ENCODE data around the gene ADAM20.
"Not testable (repeated sequence)": the region's sequence is repeated elsewhere in the genome, so short reads cannot be mapped to it uniquely, and the experiment has no call there.

Gene ADAM20

DNA sequence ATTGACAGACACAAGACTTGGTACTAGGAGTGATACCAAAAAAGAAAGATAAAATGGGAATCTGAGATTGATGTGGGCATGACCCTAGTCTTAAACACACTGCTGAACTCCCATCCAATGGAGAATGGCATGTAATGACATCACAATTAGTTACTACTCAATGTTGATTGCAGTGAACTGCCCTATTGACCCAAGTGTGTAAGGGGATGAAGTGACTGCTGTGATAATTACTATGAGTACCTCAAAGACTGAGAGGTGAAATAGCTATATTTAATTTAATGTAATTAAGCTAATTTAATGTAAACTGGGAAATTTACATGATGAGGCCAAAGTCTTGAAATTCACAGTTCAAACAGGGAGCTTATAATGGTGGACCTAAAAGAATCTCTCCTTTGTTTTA lies at the start of gene ADAM20:
ADAM20 (minus strand) TSS at position 101 of the 400 bp plus-strand sequence. CDS start 10,247 bp downstream, outside the sequence.
- DNase-seq = no peak

DNA sequence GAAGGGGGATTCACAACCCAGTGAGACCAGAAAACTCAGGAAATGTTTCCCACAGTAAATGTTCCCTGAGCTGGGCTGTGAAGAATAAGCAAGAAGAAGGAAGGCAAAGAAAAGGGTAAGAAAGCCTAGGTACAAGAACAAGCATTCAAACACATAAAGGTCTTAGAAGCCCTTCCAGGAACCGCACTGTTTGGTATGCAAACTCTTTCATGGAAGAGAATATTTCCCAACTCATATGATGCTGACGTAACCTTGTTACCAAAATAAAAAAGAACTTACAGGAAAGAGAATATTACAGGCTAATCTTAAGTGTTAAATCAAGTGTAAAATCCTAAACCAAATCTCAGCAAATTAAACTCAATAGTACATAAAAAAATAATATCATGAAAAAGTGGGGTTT lies 42.1 kb upstream of the ADAM20 start:
- peak; percentile 10 for DNase-seq

DNA sequence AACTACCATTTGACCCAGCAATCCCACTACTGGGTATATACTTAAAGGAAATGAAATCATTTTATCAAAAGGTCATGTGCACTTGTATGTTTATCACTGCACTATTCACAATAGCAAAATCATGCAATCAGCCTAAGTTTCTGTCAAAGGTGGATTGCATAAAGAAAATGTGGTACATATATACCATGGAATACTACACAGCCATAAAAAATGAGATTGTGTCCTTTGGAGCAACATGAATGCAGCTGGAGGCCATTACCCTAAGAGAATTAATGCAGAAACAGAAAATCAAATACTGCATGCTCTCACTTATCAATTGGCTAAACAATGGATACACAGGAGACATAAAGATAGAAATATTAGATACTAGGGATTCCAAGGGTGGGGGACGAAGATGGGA lies 38.2 kb upstream of the ADAM20 start:
- no peak for DNase-seq

DNA sequence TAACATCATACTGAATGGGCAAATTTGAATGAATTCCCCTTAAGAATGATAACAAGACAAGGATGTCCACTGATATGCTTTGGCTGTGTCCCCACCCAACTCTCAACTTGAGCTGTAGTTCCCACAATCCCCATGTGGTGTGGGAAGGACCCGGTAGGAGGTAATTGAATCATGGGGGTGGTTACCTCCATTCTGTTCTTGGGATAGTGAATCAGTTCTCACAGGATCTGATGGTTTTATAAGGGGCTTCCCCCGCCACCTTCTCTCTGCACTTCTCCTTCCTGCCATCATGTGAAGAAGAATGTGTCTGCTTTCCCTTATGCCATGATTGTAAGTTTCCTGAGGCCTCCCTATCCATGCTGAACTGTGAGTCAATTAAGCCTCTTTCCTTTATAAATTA lies 36.3 kb upstream of the ADAM20 start:
- no peak for DNase-seq

DNA sequence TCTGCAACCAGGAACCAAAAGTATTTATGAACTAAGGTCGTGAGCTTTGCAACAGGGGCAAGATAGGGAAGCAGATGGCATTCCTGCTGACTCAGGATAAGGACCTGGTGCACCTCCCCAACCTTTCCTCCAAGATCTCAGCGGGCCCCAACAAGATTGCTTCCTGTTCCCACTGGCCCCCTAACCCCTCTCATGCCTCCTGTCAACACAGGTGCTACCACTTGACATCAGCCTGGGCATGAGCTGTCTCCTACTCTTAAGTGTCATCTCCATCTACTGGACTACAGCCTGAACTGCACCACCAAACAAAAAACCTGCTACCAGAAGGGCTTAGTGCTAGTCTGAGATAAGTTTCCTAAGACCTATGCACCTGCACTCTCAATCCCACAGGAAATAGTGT lies 33.0 kb upstream of the ADAM20 start:
- DNase-seq = peak; percentile 51

DNA sequence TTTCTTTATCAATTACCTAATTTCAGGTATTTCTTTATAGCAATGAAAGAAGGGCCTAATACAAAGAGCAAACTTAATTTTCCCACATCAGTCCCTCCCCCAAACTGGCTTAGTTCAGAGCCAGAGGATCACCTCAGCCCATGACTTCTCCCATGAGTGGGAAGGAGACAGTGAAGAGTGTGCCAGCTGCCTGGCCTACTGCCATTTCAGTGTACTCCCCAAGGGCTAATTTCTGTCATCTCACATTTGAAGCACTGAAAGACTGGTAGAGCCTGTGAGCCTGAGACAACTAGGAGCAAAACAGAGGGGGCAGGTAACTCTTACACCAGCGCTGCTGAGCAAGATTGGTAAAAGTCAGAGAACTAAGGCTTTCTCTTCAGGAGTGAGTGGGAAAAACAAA lies 29.1 kb upstream of the ADAM20 start:
- DNase-seq = no peak

DNA sequence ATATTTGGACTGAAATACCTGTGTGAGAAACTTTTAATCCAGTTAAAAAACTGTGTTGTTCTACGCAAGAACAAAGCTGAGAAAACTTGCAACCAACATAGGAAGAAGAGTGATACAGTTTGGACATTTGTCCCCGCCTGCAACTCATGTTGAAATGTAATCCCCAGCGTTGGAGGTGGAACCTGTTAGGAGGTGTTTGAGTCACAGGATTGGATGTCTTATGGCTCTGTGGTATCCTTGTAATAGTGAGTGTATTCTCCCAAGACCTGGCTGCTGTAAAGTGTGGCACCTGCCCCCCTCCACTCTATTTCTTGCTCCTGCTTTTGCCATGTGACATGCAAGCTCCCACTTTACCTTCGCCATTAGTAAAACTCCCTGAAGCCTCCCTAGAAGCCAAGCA lies 28.6 kb upstream of the ADAM20 start:
- DNase-seq = no peak

DNA sequence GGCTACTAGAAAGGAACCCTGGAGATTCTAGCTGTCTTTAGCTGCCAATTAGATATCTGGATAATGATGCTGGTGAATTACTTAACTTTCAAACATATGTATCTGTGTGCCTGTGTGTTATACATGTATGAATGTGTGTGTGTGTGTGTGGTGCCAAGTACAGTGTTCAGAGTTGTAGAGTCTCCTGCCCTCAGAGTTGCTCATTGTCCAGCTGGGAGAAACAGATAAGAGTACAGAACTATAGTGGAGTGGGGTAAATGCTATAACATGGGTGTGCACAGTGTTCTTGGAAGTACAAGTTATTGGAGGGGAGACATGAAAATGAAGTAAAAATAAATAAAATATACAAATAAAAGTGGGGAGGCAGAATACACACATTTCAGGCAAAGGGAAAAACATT lies 23.6 kb upstream of the ADAM20 start:
- DNase-seq = no peak

DNA sequence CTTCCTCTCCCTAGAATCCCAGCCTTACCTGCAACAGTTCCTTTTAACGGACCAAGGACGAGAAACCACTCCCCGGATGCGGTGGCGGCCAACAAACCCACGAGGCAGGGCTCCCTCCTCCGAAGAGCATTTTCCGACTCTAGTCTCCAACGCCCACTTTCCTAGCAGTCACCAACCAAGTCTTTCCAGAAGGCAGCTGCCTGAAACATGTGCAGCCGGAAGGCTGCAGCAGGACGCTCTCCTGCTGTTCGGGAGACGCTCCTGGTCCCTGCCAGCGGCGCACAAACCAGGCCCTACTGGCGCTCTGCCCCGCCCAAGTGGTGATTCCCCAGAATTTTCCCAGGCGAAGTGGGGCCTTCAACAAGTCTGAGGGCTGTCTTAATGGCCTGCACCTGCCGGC lies 21.1 kb upstream of the ADAM20 start:
- DNase-seq = peak; percentile 57

DNA sequence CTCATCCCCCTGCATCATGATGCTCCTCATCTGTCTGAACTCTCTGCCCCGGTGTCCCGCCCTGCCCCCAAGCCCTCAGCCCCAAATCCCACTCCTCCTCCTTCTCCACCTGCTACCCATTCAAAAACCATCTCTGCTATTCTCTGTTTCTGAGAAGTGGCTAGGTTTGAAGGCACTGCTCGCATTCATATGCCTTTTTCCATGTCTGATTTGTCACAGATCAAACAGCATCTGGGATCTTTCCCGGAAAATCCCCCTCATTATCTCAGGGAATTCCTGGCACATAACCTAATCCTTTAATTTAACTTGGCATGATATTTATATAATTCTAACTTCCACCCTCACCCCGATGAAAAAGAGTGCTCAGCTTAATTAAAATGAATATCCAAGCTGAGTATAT lies 3.3 kb upstream of the ADAM20 start:
- no peak for DNase-seq

DNA sequence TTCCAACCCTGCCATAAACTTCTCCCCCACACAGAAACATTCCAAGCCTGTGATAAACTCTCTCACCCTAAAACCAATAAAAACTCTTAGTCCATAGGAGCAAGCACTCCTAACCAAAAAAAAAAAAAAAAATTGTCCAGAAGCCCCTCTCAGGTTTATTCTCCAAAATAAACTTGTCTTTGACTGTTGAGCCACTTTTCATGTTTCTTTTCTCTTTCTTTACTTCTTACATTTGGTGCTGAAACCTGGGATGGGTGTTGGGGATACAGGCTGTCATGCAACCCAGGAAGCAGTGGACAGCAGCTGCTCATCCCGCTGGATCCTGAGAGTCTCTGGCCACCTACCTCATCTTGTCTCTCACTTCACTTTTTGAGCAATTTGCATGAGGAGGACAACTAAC lies 2.0 kb upstream of the ADAM20 start:
- no peak for DNase-seq

DNA sequence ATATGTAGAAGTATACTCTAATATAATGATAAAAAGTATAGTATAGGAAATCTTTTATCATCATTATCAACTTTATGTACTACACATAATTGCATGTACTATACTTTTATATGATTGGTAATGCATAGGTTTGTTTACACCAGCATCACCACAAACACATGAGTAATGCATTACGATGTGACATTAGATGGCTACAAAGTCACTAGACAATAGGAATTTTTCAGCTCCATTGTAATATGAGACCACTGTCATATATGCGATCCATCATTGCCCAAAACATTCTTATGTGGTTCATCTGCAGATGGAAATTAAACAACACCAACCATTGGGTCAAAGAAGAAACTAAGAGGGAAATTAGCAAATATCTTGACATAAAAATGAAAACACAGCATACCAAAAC lies 4.4 kb downstream of the ADAM20 start:
- DNase-seq = no peak

DNA sequence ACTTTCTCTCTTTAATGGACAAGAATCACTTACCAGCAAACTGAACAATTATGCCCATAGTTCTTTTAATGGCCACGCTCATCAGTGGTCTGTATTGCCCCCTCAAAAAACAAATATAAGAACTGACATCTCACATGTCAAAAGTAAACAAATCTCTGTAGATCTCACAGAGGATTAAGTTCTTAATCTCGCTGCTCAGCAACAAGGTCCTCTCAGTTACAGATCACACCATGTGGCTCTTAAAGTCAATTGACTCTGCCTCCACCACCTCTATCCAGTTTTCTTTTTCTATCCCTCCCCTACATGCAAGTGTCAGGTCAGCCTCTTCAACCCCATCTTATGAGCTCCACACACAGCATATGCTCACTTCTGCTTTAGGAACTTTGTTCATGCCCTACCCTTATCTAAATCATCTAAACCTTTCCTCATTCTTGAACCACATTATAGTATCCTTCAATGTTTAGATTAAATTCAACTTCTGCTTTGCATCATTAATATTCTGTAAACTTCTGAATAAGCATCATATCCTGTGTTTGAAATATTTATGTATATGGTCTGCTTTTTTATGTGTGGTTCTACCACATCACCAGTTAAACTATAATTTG lies 7.2 kb downstream of the ADAM20 start:
- peak; percentile 21 for DNase-seq

DNA sequence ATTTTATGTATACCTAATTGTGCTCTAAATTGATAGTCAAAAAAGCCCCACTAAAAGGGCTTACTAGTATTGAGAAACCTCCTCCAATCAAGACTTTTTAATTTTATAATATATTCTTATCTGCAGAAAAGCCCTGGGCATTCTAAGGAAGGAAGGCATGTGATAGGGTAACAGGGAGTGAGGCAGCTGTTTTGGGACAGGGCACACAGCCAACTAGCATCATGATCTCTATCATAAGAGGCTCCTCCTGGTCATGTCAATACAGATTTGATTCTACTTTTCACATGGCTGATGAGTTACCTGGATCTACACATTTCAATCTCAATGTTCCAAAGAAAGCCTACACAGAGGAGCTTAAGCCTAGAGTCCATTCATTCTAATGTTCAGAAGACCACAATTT lies 9.1 kb downstream of the ADAM20 start:
- DNase-seq = no peak

DNA sequence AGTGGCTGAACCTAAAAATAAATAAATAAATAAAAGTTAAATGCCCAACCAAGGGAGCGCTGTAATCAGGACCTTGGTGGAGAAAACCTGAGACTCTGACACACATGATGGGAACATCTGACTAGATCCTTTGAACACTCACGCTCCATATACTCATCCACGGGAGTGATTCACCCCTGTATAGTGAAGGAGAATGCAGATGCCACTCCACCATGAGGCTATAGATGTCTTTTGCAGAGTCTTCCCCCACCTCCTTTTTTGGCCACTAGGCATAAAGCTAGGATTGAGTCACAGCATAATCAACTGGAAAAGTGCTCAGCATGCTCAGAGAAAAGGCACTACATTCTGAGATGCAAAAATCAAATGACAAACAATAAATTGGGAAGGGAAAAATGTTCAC lies 19.0 kb downstream of the ADAM20 start:
- peak; percentile 11 for DNase-seq

DNA sequence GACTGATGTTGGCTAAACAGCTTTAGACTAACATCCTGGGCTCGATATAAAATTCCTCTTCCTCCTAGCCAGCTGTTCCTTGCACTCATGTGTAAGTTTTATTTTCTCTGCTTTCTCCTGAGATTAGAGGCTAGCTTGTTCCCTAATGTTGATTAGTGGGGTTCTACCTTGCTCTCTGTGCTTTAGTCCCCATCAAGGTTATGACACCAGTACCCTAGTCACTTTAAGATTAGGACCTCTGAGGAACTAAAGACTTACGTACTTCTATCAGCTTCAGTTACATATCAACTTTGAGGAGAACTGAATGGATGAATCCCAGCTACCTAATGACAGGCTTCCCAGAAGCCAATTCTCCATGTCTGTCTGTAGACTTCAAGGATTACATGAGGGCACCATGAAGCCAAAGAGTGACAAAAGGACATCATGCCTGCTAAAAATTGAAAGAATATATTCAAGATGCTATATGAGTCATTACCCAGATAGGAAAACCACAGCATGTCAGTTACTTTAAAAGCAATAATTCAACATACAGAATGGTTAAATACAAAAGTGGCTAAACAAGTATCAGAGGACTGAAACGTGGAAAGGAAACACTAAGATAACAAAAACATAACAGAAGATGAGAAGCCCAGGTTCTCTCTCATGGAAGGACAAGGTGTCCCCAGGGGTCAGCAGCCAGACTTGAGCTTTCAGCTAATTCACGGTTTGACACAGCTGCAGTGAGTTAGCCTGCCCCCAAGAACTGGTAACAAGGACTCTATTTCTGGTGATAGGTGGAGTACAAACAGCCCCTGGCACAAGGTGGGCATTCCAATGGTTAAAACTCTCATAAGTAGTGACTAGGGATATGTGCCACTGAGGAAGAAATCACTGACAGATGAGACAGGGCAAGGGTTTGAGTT lies 20.4 kb downstream of the ADAM20 start:
- DNase-seq = peak; percentile 86

DNA sequence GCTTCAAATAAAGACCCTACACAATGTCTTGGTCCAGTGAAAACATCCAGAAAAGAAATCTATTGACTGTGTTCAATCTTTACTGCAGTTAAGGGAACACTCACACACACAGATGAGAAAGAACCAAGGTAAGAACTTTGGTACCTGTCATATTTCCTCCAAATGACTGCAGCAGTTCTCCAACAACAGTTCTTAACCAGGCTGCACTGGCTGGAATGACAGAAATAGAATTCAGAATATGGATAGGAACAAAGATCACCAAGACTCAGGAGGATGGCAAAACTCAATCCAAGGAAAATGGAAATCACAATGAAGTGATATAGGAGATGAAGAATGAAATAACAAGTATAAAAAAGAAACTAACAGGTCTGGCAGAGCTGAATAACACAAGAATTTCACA lies 36.6 kb downstream of the ADAM20 start:
- DNase-seq = no peak

DNA sequence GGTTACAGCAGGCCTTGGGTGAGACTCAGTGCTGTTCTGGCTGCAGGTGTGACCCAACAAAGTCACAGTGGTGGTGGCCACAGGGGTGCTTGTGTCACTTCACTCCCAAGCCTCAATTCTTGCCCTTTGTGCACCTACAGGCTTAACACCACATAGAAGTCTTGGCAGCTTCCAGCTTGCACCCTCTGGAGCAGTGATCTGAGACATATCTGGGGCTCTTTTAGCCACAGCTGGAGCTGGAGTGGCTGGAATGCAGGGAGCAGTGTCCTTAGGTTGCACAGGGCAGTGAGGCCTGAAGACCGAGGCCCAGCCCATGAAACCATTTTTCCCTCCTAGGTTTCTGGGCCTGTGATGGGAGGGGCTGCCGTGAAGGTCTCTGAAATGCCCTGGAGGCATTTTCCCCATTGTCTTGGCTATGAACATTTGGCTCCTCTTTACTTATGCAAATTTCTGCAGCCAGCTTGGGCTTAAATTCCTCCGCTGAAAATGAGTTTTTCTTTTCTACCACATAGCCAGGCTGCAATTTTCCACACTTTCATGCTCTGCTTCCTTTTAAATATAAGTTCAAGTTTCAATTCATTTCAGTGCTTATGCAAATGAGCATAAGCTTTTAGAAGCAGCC lies 45.1 kb downstream of the ADAM20 start:
- DNase-seq = no peak

DNA sequence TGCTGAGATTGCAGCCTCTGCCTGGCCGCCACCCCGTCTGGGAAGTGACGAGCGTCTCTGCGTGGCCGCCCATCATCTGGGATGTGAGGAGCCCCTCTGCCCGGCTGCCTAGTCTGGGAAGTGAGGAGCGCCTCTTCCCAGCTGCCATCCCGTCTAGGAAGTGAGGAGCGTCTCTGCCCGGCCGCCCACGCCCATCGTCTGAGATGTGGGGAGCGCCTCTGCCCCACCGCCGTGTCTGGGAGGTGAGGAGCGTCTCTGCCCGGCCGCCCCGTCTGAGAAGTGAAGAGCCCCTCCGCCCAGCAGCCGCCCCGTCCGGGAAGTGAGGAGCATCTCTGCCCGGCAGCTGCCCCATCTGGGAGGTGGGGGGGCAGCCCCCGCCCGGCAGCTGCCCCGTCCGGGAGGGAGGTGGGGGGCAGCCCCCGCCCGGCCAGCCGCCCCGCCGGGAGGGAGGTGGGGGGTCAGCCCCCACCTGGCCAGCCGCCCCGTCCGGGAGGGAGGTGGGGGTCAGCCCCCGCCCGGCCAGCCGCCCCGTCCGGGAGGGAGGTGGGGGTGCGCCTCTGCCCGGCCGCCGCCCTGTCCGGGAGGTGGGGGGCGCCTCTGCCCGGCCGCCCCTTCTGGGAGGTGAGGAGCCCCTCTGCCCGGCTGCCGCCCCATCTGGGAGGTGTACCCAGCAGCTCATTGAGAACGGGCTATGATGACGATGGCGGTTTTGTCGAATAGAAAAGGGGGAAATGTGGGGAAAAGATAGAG lies 57.3 kb downstream of the ADAM20 start:
- DNase-seq = not testable (repeated sequence)

DNA sequence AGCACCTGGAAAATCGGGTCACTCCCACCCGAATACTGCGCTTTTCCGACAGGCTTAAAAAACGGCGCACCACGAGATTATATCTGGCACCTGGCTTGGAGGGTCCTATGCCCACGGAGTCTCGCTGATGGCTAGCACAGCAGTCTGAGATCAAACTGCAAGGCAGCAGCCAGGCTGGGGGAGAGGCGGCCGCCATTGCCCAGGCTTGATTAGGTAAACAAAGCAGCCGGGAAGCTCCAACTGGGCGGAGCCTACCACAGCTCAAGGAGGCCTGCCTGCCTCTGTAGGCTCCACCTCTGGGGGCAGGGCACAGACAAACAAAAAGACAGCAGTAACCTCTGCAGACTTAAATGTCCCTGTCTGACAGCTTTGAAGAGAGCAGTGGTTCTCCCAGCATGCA lies 59.3 kb downstream of the ADAM20 start:
- not testable (repeated sequence) for DNase-seq

DNA sequence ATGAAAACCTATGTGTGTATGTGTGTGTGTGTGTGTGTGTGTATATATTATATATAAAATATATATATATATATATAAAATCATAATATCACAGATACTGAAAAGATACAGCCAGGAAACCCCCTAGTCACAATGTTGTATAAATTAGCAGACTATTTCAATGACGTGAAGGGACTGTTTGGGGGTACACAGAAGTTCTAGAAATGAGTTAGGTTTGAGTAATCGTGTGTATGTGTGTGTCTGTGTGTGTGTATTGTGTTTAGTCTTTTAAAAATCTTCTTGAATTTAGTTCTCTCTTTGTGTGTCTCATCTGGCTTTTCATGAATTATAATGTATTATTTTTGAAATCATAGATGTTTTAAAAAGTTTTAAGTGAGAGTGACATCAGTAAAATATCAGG lies 61.0 kb downstream of the ADAM20 start:
- DNase-seq = no peak
